Measurements from ENCODE around the gene ZNF679.
"Not testable (repeated sequence)": the region's sequence is repeated elsewhere in the genome, so short reads cannot be mapped to it uniquely, and the experiment has no call there.

The ZNF679 gene

GRCh38 chr7:64312826-64313225 lies 84.6 kb downstream of the ZNF679 start:
- no peak for DNase-seq

GRCh38 chr7:64313740-64314491 lies 85.6 kb downstream of the ZNF679 start, which contains the start of gene ZNF736:
ZNF736 (plus strand) TSS chr7:64313961; CDS start chr7:64314151, 190 bp downstream.
- peak; percentile 82 for DNase-seq

- no peak for DNase-seq
These were observed 86.3 kb downstream of the ZNF679 start for GRCh38 chr7:64314566-64314965.

- not testable (repeated sequence) for DNase-seq
These were observed 87.9 kb downstream of the ZNF679 start for GRCh38 chr7:64316031-64316742.

All from activated CD4-positive, alpha-beta T cell treated with anti-CD3 and anti-CD28 coated beads, Interleukin-2, amount 50 U/mL, for 1 hour (primary cell).